ENCODE results near the gene GRIN1. TPM values are rescaled to one million over a fixed set of nuclear protein-coding genes. Genes with fewer than 3 reads are reported as not detected.

GRIN1 gene
- total and polyA plus RNA-seq, 10 of the 15 experiments (the other 5 are each of a cell fraction or from before 2014, with no cell fraction given), result 0.05 to 0.10 (median 0.06) TPM; not detected in 6

DNA sequence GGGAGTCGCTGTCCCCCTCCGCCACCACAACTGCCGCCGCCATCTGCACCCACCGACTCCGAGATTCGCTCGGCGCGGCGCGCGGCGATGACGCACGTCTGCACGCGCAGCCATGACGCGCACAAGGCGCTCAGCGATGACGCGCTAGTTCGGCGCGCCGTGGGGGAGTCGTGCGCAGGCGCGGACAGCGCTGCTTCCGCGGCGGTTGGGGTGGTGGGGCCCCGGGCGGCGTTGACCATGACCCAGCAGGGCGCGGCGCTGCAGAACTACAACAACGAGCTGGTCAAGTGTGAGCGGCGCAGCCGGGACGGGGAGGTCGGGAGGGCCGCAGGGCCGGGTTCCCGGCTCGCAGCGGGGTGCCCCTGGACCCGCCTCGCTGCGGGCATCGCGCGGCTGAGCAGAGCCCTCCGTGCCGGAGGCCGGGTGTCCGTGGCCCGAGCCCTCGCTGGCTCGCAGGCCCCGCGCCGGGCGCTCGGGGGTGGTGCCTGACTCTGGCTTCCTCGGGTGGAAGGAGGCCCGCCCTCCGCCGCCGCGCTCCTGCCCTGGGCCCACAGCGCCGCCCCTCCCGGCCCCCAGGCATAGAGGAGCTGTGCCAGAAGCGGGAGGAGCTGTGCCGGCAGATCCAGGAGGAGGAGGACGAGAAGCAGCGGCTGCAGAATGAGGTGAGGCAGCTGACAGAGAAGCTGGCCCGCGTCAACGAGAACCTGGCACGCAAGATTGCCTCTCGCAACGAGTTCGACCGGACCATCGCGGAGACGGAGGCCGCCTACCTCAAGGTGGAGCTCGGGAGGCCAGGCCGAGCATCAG is 49.7 kb downstream of the GRIN1 start, which contains the start of the genes ANAPC2 and SSNA1 (continued):
- TF ChIP-seq CBFB (IDR thresholded peaks at IDR 0.05; ENCODE audit: low read depth), result peak; percentile 21; the same call in 1 of the 2 replicates
- peak; percentile 14 to 49; a peak in 1 of 4 replicates for TF ChIP-seq EP300 (IDR thresholded peaks at IDR 0.05; ENCODE audit: borderline replicate concordance in 1 of 2, control insufficient read depth in 1 of 2, low read depth in 2 of 2, low read length in 2 of 2)
- TF ChIP-seq SMAD5 (IDR thresholded peaks at IDR 0.05; ENCODE audit: low read depth), result no peak
- peak; percentile 81 for TF ChIP-seq TAF1 (IDR thresholded peaks at IDR 0.05; ENCODE audit: borderline replicate concordance, low read depth, low read length)
- TF ChIP-seq, protein P1, sequence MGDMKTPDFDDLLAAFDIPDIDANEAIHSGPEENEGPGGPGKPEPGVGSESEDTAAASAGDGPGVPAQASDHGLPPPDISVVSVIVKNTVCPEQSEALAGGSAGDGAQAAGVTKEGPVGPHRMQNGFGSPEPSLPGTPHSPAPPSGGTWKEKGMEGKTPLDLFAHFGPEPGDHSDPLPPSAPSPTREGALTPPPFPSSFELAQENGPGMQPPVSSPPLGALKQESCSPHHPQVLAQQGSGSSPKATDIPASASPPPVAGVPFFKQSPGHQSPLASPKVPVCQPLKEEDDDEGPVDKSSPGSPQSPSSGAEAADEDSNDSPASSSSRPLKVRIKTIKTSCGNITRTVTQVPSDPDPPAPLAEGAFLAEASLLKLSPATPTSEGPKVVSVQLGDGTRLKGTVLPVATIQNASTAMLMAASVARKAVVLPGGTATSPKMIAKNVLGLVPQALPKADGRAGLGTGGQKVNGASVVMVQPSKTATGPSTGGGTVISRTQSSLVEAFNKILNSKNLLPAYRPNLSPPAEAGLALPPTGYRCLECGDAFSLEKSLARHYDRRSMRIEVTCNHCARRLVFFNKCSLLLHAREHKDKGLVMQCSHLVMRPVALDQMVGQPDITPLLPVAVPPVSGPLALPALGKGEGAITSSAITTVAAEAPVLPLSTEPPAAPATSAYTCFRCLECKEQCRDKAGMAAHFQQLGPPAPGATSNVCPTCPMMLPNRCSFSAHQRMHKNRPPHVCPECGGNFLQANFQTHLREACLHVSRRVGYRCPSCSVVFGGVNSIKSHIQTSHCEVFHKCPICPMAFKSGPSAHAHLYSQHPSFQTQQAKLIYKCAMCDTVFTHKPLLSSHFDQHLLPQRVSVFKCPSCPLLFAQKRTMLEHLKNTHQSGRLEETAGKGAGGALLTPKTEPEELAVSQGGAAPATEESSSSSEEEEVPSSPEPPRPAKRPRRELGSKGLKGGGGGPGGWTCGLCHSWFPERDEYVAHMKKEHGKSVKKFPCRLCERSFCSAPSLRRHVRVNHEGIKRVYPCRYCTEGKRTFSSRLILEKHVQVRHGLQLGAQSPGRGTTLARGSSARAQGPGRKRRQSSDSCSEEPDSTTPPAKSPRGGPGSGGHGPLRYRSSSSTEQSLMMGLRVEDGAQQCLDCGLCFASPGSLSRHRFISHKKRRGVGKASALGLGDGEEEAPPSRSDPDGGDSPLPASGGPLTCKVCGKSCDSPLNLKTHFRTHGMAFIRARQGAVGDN (IDR thresholded peaks at IDR 0.05), result peak; percentile 85
- peak; percentile 90 for TF ChIP-seq HDGF (IDR thresholded peaks at IDR 0.05)
- TF ChIP-seq CHD1 (IDR thresholded peaks at IDR 0.05; ENCODE audit: low read depth, low read length), result 0 out of 2 replicates have a peak, but pooled peaks have one; percentile 22
- TF ChIP-seq SUPT20H (IDR thresholded peaks at IDR 0.05; ENCODE audit: borderline replicate concordance, control insufficient read depth, low read depth, low read length), result peak; percentile 34; the same call in 1 of the 2 replicates
- TF ChIP-seq MXI1 (IDR thresholded peaks at IDR 0.05; ENCODE audit: low read depth, low read length), result peak; percentile 92
- TF ChIP-seq, protein P2, sequence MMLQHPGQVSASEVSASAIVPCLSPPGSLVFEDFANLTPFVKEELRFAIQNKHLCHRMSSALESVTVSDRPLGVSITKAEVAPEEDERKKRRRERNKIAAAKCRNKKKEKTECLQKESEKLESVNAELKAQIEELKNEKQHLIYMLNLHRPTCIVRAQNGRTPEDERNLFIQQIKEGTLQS (IDR thresholded peaks at IDR 0.05; ENCODE audit: borderline replicate concordance, extremely low read depth, low read depth, low read length), result peak; percentile 100
- TF ChIP-seq, protein P3, sequence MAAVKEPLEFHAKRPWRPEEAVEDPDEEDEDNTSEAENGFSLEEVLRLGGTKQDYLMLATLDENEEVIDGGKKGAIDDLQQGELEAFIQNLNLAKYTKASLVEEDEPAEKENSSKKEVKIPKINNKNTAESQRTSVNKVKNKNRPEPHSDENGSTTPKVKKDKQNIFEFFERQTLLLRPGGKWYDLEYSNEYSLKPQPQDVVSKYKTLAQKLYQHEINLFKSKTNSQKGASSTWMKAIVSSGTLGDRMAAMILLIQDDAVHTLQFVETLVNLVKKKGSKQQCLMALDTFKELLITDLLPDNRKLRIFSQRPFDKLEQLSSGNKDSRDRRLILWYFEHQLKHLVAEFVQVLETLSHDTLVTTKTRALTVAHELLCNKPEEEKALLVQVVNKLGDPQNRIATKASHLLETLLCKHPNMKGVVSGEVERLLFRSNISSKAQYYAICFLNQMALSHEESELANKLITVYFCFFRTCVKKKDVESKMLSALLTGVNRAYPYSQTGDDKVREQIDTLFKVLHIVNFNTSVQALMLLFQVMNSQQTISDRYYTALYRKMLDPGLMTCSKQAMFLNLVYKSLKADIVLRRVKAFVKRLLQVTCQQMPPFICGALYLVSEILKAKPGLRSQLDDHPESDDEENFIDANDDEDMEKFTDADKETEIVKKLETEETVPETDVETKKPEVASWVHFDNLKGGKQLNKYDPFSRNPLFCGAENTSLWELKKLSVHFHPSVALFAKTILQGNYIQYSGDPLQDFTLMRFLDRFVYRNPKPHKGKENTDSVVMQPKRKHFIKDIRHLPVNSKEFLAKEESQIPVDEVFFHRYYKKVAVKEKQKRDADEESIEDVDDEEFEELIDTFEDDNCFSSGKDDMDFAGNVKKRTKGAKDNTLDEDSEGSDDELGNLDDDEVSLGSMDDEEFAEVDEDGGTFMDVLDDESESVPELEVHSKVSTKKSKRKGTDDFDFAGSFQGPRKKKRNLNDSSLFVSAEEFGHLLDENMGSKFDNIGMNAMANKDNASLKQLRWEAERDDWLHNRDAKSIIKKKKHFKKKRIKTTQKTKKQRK (IDR thresholded peaks at IDR 0.05; ENCODE audit: low read depth, low read length), result no peak
- TF ChIP-seq ZSCAN29 (IDR thresholded peaks at IDR 0.05), result peak; percentile 74
- TF ChIP-seq, protein P4, sequence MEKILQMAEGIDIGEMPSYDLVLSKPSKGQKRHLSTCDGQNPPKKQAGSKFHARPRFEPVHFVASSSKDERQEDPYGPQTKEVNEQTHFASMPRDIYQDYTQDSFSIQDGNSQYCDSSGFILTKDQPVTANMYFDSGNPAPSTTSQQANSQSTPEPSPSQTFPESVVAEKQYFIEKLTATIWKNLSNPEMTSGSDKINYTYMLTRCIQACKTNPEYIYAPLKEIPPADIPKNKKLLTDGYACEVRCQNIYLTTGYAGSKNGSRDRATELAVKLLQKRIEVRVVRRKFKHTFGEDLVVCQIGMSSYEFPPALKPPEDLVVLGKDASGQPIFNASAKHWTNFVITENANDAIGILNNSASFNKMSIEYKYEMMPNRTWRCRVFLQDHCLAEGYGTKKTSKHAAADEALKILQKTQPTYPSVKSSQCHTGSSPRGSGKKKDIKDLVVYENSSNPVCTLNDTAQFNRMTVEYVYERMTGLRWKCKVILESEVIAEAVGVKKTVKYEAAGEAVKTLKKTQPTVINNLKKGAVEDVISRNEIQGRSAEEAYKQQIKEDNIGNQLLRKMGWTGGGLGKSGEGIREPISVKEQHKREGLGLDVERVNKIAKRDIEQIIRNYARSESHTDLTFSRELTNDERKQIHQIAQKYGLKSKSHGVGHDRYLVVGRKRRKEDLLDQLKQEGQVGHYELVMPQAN (conservative IDR thresholded peaks at IDR 0.05), result peak; percentile 90
- no peak for TF ChIP-seq FOXM1 (IDR thresholded peaks at IDR 0.05; ENCODE audit: low read depth, low read length)
- no peak for TF ChIP-seq BMI1 (IDR thresholded peaks at IDR 0.05; ENCODE audit: borderline replicate concordance)
- TF ChIP-seq CHD2 (IDR thresholded peaks at IDR 0.05; ENCODE audit: borderline replicate concordance, low read depth, low read length), result peak; percentile 84
- TF ChIP-seq, protein P5, sequence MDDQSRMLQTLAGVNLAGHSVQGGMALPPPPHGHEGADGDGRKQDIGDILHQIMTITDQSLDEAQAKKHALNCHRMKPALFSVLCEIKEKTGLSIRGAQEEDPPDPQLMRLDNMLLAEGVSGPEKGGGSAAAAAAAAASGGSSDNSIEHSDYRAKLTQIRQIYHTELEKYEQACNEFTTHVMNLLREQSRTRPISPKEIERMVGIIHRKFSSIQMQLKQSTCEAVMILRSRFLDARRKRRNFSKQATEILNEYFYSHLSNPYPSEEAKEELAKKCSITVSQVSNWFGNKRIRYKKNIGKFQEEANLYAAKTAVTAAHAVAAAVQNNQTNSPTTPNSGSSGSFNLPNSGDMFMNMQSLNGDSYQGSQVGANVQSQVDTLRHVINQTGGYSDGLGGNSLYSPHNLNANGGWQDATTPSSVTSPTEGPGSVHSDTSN (IDR thresholded peaks at IDR 0.05; ENCODE audit: insufficient replicate concordance, low read depth, low read length), result no peak
